AG09319 (cell line): Measurements from ENCODE around the gene HEXIM1.
A peak's percentile ranks its signal among the peaks of the same experiment; 100 is the strongest.

ENCODE experiments used
- DNase-seq: peaks from one replicate; pipeline ENCODE4 v3.0.0-alpha.2; 2010; ENCODE audit warnings: low read depth; ENCODE audit errors: extremely low read depth
- CTCF ChIP-seq: IDR thresholded peaks from 2 replicates; pipeline ENCODE4 v1.5.1; 2011; ENCODE audit warnings: low read depth, mild to moderate bottlenecking, inconsistent platforms, low read length, moderate library complexity

The HEXIM1 gene

GRCh38 chr17:45131616-45132319, 16.5 kb upstream of the HEXIM1 start:
- peak; percentile 82 for TF ChIP-seq CTCF
- DNase-seq, result no peak

- no peak for DNase-seq
Measured at GRCh38 chr17:45132320-45132571, 16.0 kb upstream of the HEXIM1 start, which contains the start of gene PLCD3. PLCD3 (minus strand) TSS chr17:45132515; CDS start chr17:45132410, 105 bp downstream.

DNA sequence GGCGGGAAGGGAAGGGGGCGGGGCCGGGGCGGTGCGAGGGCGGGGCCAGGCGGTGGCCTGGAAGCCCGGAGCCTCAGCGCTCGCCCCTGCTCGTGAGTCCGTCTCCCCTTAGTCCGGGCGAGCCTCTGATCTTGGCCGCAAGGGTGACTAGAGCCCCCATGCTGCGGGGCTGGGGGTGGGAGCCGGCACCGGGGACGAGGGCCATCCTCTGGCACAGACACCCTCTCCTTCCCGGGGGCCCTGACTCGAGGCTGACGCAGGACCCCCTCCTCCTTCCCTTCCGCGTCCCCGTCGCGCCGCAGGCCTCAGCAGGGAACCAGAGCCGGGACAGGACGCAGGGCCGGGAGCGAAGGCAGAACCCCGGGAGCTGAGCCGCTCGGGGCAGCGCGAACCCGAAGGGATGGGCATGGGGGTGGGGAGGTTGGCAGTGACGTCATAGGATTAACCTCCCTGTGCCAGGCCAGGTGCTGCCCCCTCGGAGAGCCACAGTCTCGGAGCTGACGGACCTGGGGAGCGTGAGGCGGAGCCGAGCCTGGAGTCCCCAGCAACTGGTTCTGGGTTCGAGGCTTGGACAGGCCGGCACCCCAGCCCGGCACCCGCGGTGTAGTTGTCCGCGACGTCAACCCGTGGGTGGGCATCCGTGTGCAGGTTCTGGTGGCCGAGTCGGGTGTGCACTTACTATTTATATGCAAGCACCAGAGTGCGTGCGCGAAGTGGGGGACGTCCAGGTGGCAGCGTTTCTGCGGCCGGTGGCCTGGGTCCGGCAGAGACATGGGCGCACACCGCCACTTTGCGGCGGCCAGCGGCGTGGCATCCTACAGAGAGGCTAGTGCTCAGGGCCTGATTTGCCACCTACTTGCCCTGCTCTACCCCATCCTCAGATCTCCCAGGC, 15.5 kb upstream of the HEXIM1 start:
- no peak for DNase-seq
- TF ChIP-seq CTCF, result peak; percentile 88

More at GRCh38 chr17:45132320-45132571, 16.0 kb upstream of the HEXIM1 start, which contains the start of gene PLCD3:
- no peak for TF ChIP-seq CTCF

- no peak; the same call in none of the 2 replicates for TF ChIP-seq CTCF
- DNase-seq, result peak; percentile 94
Measured at GRCh38 chr17:45135192-45135977, 12.9 kb upstream of the HEXIM1 start, which contains the start of gene ACBD4. ACBD4 (plus strand) TSS chr17:45135687; CDS start chr17:45136145, 458 bp downstream.

DNA sequence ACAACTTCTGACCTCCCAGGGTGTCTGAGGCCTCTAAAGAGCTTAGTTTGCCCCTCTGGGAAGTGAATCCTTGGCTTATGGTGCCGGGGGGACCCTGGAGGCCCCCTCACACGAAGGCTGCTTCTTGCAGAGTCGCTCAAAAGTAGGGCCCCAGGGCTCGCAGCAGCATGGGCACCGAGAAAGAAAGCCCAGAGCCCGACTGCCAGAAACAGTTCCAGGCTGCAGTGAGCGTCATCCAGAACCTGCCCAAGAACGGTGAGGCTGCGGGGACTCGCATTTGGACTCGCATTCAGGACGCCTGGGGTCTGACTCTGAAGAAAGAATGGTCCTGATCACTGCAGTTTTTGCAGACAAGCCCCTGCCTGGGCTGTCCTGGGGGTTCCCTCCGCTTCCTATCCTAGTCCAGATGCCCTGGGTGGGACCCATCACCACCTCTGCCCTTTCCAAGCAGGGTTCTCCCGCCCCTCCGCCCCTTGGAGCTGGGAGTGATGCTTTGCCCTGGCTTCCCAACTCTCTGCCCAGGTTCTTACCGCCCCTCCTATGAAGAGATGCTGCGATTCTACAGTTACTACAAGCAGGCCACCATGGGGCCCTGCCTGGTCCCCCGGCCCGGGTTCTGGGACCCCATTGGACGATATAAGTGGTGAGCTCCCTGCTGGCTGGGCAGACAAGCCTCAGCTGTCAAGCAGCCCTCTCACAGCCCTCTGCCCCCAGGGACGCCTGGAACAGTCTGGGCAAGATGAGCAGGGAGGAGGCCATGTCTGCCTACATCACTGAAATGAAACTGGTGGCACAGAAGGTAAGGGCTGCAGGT, 12.1 kb upstream of the HEXIM1 start:
- DNase-seq, result no peak
- no peak for TF ChIP-seq CTCF

- no peak for TF ChIP-seq CTCF
- DNase-seq, result no peak
Measured at GRCh38 chr17:45136846-45137560, 11.3 kb upstream of the HEXIM1 start.
